ENCODE data around the gene SLC6A8.
A peak's percentile ranks its signal among the peaks of the same experiment; 100 is the strongest.
"Not testable (repeated sequence)": the region's sequence is repeated elsewhere in the genome, so short reads cannot be mapped to it uniquely, and the experiment has no call there.

SLC6A8 gene

GRCh38 chrX:153733651-153734240 is 46.0 kb downstream of the SLC6A8 start:
- DNase-seq, result no peak

GRCh38 chrX:153734871-153735270 is 47.1 kb downstream of the SLC6A8 start:
- DNase-seq, result no peak

GRCh38 chrX:153735274-153735673 is 47.5 kb downstream of the SLC6A8 start:
- DNase-seq, result no peak

GRCh38 chrX:153736071-153736820 is 48.5 kb downstream of the SLC6A8 start:
- no peak for DNase-seq

- no peak for DNase-seq
Measured at GRCh38 chrX:153736871-153737441, 49.2 kb downstream of the SLC6A8 start.

- no peak for DNase-seq
Measured at GRCh38 chrX:153738056-153738605, 50.4 kb downstream of the SLC6A8 start.

- no peak for DNase-seq
Measured at GRCh38 chrX:153739754-153740486, 52.2 kb downstream of the SLC6A8 start.

GRCh38 chrX:153740631-153741222 is 53.0 kb downstream of the SLC6A8 start:
- no peak for DNase-seq

GRCh38 chrX:153741446-153741845 is 53.7 kb downstream of the SLC6A8 start:
- DNase-seq, result no peak

- not testable (repeated sequence) for DNase-seq
Measured at GRCh38 chrX:153742111-153742510, 54.4 kb downstream of the SLC6A8 start.

GRCh38 chrX:153742796-153743467 is 55.2 kb downstream of the SLC6A8 start:
- DNase-seq, result not testable (repeated sequence)

GRCh38 chrX:153743468-153744209 is 55.9 kb downstream of the SLC6A8 start:
- peak; percentile 81 for DNase-seq

GRCh38 chrX:153744210-153745066 is 56.7 kb downstream of the SLC6A8 start:
- DNase-seq, result no peak

GRCh38 chrX:153745067-153745433 is 57.3 kb downstream of the SLC6A8 start:
- not testable (repeated sequence) for DNase-seq
